Panc1 (cell line): ENCODE measurements around the gene PPM1M. TPM values are rescaled to one million over a fixed set of nuclear protein-coding genes. Genes with fewer than 3 reads are reported as not detected.
A peak's percentile ranks its signal among the peaks of the same experiment; 100 is the strongest.

Source experiments
- ATAC-seq: fragments of 200-7000 bp; cut with Tn5 transposase; 2 replicates; pipeline ENCODE4 v1.9.1; 2020; ENCODE audit warnings: mild to moderate bottlenecking, moderate library complexity
- BruUV-seq: library from RNA; stranded (reverse); fragments of 400-500 nt; replicated peaks from 2 replicates; lab custom pipeline; 2021; lab: Mats Ljungman, UMichigan
- CTCF ChIA-PET: fragments of 300-600 bp; sonication (Branson Sonifier 250); formaldehyde crosslinking; loops from one replicate; lab custom pipeline; 2022; ENCODE audit warnings: antibody characterized with exemption; lab: Charles Lee
- POLR2A ChIA-PET: fragments of 300-600 bp; sonication (Branson Sonifier 250); formaldehyde crosslinking; loops from one replicate; lab custom pipeline; 2022; ENCODE audit warnings: antibody characterized with exemption; lab: Charles Lee
- DNase-seq: peaks from one replicate; pipeline ENCODE4 v3.0.0-alpha.2; 2010; ENCODE audit warnings: low read depth, low spot score
- H3K27ac ChIP-seq: 2 replicates; pipeline ENCODE4 v1.5.1; 2011; ENCODE audit warnings: mild to moderate bottlenecking, low read length, inconsistent platforms
- H3K27me3 ChIP-seq: fragments of 200-500 bp; sonication (Bioruptor generic); 2 replicates; pipeline ENCODE4 v1.6.0; 2014; ENCODE audit warnings: low read length, inconsistent platforms; ENCODE audit not compliant: control insufficient read depth, insufficient read depth
- H3K36me3 ChIP-seq: fragments of 200-500 bp; sonication (Bioruptor generic); 2 replicates; pipeline ENCODE4 v1.5.1; 2014; ENCODE audit warnings: inconsistent platforms, mild to moderate bottlenecking, low read length, moderate library complexity; ENCODE audit not compliant: control insufficient read depth, insufficient read depth
- H3K4me1 ChIP-seq: 2 replicates; pipeline ENCODE4 v1.5.1; 2011; ENCODE audit warnings: inconsistent platforms, mild to moderate bottlenecking, low read length, moderate library complexity; ENCODE audit not compliant: control insufficient read depth, insufficient read depth
- H3K4me3 ChIP-seq, 2 experiments: 2 replicates each; pipeline ENCODE4 v1.5.1; 2011 to 2012; ENCODE audit warnings: low read depth in 2 of 2, low read length in 2 of 2, mild to moderate bottlenecking in 2 of 2, inconsistent platforms in 1 of 2, moderate library complexity in 1 of 2
- H3K9me3 ChIP-seq: fragments of 200-500 bp; sonication (Bioruptor generic); 2 replicates; pipeline ENCODE4 v1.5.1; 2014; ENCODE audit warnings: low read depth, mild to moderate bottlenecking, inconsistent platforms, low read length, moderate library complexity; ENCODE audit not compliant: control insufficient read depth, insufficient read depth
- CTCF ChIP-seq: fragments of 450-650 bp; IDR thresholded peaks from 2 replicates; pipeline ENCODE4 v1.5.1; 2017; ENCODE audit warnings: mild to moderate bottlenecking
- POLR2AphosphoS5 ChIP-seq: IDR thresholded peaks from 2 replicates; pipeline ENCODE4 v1.6.1; 2012; ENCODE audit warnings: mild to moderate bottlenecking, low read depth, low read length, moderate library complexity
- REST ChIP-seq, 2 experiments: IDR thresholded peaks; 2 replicates each; pipeline ENCODE4 v1.6.1; 2011 to 2012; ENCODE audit warnings: low read depth in 2 of 2, control low read depth in 1 of 2, low read length in 1 of 2, mild to moderate bottlenecking in 1 of 2, moderate library complexity in 1 of 2; ENCODE audit not compliant: insufficient read depth in 1 of 2
- SIN3A ChIP-seq: IDR thresholded peaks from 2 replicates; pipeline ENCODE4 v1.6.1; 2012; ENCODE audit warnings: low read depth, mild to moderate bottlenecking, low read length, moderate library complexity, borderline replicate concordance; ENCODE audit not compliant: insufficient read depth
- TCF7L2 ChIP-seq: IDR thresholded peaks from 2 replicates; pipeline ENCODE4 v1.6.1; 2011; ENCODE audit warnings: mild to moderate bottlenecking, low read depth, low read length, inconsistent platforms
- in situ Hi-C: cut with HindIII; loops from 2 replicates; pipeline ENCODE4 v1.10.0; 2016; ENCODE audit warnings: low sequenced_read_pairs, low pct_unique_long_range_greater_than_20kb
- intact Hi-C: fragments of 100-400 bp; cut with micrococcal nuclease; formaldehyde crosslinking; loops from one replicate; pipeline ENCODE4 v1.10.0; 2022; ENCODE audit not compliant: unreplicated experiment
- total RNA-seq: library from RNA; stranded (reverse); gene quantifications from one replicate; pipeline ENCODE4 v1.2.1, GENCODE V29; 2021; ENCODE audit not compliant: unreplicated experiment

PPM1M gene
- total RNA-seq, 1 experiment from 2014 or later: 9.7 TPM

DNA sequence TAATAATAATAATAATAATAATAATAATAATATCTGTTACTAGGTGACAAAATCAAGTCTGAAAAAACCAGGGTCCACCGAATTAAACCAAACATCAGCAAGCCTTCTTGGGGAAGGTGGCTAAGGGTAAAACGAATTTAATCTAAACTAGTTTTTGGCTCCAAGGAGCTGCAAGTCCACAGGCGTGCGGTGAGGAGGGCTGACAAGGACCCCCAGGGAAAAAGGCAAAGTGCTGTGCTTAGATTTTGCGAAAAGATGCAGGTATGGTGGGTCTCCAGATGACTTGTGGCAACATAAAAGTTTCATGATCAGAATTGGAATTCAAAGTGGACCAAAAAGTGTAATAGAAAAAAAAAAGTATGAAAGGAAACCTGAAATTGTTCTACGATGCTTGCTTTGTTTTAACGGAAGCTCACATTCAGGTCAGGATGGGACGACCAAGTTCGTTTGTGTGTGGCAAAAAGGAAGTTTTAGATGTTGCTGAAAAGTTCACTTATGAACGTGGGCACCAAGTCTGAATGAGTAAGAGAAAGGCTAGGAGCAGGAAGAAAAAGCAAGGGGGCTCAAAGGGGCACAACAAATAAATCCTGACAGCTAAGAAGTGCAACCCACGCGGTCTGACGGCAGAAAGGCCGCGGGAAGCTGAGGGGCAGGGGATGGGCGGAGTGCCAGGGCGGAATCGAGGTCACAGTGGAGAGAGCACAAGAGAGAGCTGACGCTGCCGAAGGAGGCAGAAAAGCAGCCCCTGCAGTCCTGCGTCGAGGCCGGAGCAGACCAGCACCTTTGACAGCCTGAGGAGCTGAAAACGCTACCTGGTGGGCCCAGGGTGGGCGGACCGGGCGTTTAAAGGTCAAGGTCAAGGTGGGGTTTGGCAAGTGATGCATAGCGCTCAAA, 31.8 kb downstream of the PPM1M start:
- ChIA-PET CTCF (no interaction called here), POLR2A (interaction anchor here (0.6 kb wide), 1 partner anchor 78 kb away, joined by 4 read pairs; no protein-coding TSS in a partner anchor)
- ATAC-seq (peak; percentile 24; the same call in 1 of the 2 replicates), DNase-seq (no peak)
- H3K4me3 ChIP-seq: peak overlapping the region; percentile 82 to 90
- H3K27me3 ChIP-seq: no peaks in the 10 kb centered on the region
- peaks cover 23% of the 10 kb centered on the region for H3K4me1 ChIP-seq
- peaks cover 4% of the 10 kb centered on the region; the same call in 1 of the 2 replicates for H3K36me3 ChIP-seq
- H3K9me3 ChIP-seq: no peaks in the 10 kb centered on the region
- in situ Hi-C loops: no loop called here
- no TSS peak for BruUV-seq
- peak overlapping the region; percentile 84 for H3K27ac ChIP-seq
- TF ChIP-seq SIN3A (no peak; the same call in 1 of the 2 replicates), REST (IDR thresholded peaks at IDR 0.05; ENCODE audit: insufficient read depth in 1 of 2, low read depth in 2 of 2, low read length in 1 of 2) (no peak), CTCF (no peak), POLR2AphosphoS5 (no peak), TCF7L2 (no peak)
- intact Hi-C loops: no loop called here

- in situ Hi-C loops: no loop called here
- Histone ChIP-seq H3K27ac (peak overlapping the region; percentile 84), H3K27me3 (no peaks in the 10 kb centered on the region), H3K4me1 (peaks cover 25% of the 10 kb centered on the region), H3K36me3 (peaks cover 4% of the 10 kb centered on the region; the same call in 1 of the 2 replicates), H3K9me3 (no peaks in the 10 kb centered on the region), H3K4me3 (peak overlapping the region; percentile 82 to 90)
- ChIA-PET POLR2A (interaction anchor here (0.6 to 0.7 kb wide), 3 partner anchors 37 to 121 kb away, joined by 3 to 4 read pairs (median 4); no protein-coding TSS in a partner anchor), CTCF (no interaction called here)
- BruUV-seq: no TSS peak
- no peak for DNase-seq
- ATAC-seq: peak; percentile 88
- intact Hi-C loops: no loop called here
- TF ChIP-seq SIN3A: peak; percentile 42
- no peak for TF ChIP-seq REST (IDR thresholded peaks at IDR 0.05; ENCODE audit: insufficient read depth in 1 of 2, low read depth in 2 of 2, low read length in 1 of 2)
These were observed 32.5 kb downstream of the PPM1M start for GRCh38 chr3:52277972-52278509.
